Measurements from ENCODE around the gene ZFAND3.

- TF ChIP-seq CTCF (conservative IDR thresholded peaks at IDR 0.05; ENCODE audit: low read depth, low read length), result no peak
- no peak for TF ChIP-seq EZH2 (IDR thresholded peaks at IDR 0.05; ENCODE audit: borderline replicate concordance, low read depth, low read length, poor library complexity, severe bottlenecking)
Measured at GRCh38 chr6:37788259-37788658, 31.3 kb upstream of the ZFAND3 start.
